ENCODE measurements around the gene PAX6. TPM values are rescaled to one million over a fixed set of nuclear protein-coding genes. Genes with fewer than 3 reads are reported as not detected.

The PAX6 gene
- total RNA-seq, 1 donor from 2014 or later: 2.7 TPM

DNA sequence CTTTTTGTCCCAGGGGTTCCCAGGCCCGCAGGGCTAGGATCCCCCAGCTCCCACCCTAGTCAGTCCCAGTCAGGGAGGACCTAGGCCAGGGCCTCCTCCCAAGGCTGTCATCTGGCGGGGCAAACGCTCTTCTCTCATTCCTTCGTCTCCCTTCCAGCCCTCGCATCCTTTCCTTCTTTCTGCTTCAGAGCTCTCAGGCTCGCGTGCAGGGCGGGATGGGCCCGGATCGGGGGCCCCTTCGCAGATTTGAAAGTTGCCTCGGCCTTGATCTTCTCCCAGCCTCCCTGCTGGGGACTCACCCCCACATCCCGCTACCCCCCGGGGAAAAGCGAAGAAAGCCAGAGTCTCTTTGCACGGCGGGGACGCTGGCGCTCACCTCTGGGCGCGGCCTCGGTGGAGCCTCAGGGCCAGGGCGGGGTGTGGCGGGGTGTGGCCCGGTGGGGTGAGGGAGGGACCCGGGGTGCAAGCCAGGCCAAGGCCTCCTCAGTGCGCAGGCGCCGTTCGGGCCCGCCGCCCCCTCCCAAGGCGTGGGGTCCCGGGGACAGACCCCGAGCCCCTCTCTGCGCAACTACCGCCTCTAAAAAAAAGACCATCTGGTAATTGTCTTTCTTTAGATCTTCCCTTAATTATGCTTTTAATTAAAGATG, 14.8 kb upstream of the PAX6 start:
- H3K9me3 Mint-ChIP-seq (ENCODE audit: unreplicated experiment): no peaks in the 10 kb centered on the region
- no peak for DNase-seq (ENCODE audit: low spot score)
- H3K36me3 Mint-ChIP-seq (ENCODE audit: low read depth, unreplicated experiment): peaks cover 3% of the 10 kb centered on the region
- H3K27ac Mint-ChIP-seq (ENCODE audit: unreplicated experiment): no peak overlapping the region
- H3K4me1 Mint-ChIP-seq (ENCODE audit: unreplicated experiment): peaks cover 9% of the 10 kb centered on the region
- no peak overlapping the region for H3K4me3 Mint-ChIP-seq (ENCODE audit: unreplicated experiment)
- TF ChIP-seq, protein P1, sequence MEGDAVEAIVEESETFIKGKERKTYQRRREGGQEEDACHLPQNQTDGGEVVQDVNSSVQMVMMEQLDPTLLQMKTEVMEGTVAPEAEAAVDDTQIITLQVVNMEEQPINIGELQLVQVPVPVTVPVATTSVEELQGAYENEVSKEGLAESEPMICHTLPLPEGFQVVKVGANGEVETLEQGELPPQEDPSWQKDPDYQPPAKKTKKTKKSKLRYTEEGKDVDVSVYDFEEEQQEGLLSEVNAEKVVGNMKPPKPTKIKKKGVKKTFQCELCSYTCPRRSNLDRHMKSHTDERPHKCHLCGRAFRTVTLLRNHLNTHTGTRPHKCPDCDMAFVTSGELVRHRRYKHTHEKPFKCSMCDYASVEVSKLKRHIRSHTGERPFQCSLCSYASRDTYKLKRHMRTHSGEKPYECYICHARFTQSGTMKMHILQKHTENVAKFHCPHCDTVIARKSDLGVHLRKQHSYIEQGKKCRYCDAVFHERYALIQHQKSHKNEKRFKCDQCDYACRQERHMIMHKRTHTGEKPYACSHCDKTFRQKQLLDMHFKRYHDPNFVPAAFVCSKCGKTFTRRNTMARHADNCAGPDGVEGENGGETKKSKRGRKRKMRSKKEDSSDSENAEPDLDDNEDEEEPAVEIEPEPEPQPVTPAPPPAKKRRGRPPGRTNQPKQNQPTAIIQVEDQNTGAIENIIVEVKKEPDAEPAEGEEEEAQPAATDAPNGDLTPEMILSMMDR (IDR thresholded peaks at IDR 0.05; ENCODE audit: unreplicated experiment): no peak
- peaks cover 37% of the 10 kb centered on the region for H3K27me3 Mint-ChIP-seq (ENCODE audit: unreplicated experiment)

DNA sequence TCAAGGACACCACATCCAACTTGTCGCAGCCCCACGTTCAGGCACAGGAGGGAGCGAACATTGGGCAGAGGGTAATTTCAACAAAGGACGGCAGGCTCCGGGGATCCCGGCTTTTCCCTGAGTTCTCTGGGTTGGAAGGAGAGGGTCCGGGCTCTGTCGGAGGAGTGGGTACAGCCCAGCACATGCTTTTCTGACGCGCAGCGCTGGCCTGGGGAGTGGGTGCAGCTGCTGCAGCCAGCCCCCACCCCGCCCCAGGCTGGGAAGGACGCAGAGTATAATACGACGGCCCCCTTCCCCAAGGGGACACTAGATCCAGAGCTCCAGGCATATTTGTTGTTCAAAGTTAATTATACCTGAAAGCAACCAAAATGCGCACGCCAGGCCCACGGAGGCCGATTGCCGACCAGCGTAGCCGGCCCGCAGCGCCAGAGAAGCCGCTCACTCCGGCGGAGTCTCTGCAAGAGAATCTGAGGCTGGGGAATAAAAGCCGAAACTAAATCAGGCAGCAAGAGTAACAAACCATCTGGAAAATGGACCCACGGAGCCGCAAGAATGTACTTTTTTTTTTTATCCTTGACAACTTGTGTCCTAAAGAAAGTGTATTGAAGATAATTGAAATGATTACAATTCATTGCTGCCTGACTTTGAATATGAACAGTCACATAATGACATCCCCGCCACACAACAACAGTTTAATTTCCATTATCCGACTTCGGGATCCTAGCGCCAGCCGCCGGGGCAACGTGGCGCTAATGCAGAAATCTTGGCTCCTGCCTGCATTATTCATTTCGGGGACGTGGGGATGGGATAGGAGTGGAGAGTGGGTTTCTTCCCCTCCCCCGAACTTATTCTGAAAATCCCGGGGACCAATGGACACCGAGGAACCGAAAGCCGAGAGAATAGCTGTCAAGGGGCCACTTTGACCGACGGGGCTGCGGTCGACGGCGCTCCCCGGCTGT, 14.0 kb upstream of the PAX6 start:
- Mint-ChIP-seq H3K36me3 (ENCODE audit: low read depth, unreplicated experiment) (peaks cover 3% of the 10 kb centered on the region), H3K27me3 (ENCODE audit: unreplicated experiment) (peaks cover 38% of the 10 kb centered on the region), H3K9me3 (ENCODE audit: unreplicated experiment) (no peaks in the 10 kb centered on the region), H3K27ac (ENCODE audit: unreplicated experiment) (no peak overlapping the region), H3K4me3 (ENCODE audit: unreplicated experiment) (no peak overlapping the region), H3K4me1 (ENCODE audit: unreplicated experiment) (peaks cover 9% of the 10 kb centered on the region)
- TF ChIP-seq, protein P1 (IDR thresholded peaks at IDR 0.05; ENCODE audit: unreplicated experiment): no peak
- DNase-seq (ENCODE audit: low spot score): no peak

DNA sequence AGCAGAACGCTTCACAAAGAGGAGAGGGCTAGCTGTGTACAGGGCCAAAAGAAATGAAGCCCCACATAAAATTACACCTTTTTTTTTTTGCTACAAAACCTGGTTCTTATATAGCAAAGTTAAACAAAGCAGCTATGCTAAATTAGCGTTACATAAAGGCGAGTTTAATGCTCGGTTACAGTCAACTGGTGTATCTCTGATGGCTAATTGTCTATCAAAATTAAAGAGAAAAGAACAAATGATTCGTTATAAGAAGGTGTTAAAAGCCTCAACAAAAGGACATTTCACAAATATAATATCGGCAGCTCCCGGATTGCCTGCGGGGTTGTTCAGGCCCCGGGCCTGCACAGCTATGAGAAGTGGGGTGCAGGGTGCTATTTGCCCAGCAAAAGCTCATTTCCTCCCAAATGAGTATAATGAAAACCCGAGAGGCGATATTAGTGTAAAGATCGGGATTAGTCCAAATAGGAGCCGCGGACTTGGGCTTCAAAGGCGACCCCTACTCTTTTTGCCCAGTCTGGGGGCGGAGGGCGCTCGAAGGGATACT, 13.3 kb upstream of the PAX6 start:
- Mint-ChIP-seq H3K4me3 (ENCODE audit: unreplicated experiment) (no peak overlapping the region), H3K27ac (ENCODE audit: unreplicated experiment) (no peak overlapping the region), H3K36me3 (ENCODE audit: low read depth, unreplicated experiment) (peaks cover 3% of the 10 kb centered on the region), H3K27me3 (ENCODE audit: unreplicated experiment) (peaks cover 38% of the 10 kb centered on the region), H3K9me3 (ENCODE audit: unreplicated experiment) (no peaks in the 10 kb centered on the region), H3K4me1 (ENCODE audit: unreplicated experiment) (peaks cover 9% of the 10 kb centered on the region)
- no peak for DNase-seq (ENCODE audit: low spot score)
- TF ChIP-seq, protein P1 (IDR thresholded peaks at IDR 0.05; ENCODE audit: unreplicated experiment): no peak

DNA sequence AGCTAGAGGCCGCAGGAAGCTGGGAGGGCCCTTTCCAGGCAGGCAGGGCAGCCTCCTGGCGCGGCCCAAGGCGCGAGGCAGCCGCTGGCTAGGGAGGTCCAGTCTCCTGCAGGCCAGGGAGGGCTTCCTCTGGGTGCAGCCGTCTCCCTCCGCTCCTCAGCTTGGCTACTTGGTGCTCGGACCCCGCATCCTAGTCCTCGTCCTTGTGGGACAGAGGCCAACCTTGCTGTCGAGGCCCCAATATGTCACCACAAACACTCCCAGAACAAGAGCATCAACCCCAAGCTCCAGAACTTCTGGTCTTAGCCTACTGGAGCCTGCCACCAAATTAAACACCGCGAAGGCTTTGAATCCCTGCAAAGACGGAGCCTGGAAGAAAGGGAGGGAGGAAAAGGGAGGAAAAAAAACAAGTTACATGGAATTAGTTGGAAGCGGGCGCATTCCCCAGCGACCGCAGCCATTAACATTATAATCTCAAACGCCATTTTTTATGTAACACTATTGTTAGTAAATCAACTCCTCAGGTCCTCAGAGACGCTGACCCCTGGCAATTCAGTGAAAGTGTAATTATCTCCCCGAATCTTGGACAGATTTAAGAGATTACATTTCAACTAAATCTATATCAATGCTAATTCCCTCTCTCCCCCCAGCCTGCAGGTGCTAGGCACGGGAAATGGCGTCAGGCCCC, 12.7 kb upstream of the PAX6 start:
- TF ChIP-seq, protein P1 (IDR thresholded peaks at IDR 0.05; ENCODE audit: unreplicated experiment): no peak
- DNase-seq (ENCODE audit: low spot score): no peak
- Mint-ChIP-seq H3K4me3 (ENCODE audit: unreplicated experiment) (no peak overlapping the region), H3K27ac (ENCODE audit: unreplicated experiment) (no peak overlapping the region), H3K4me1 (ENCODE audit: unreplicated experiment) (peaks cover 9% of the 10 kb centered on the region), H3K36me3 (ENCODE audit: low read depth, unreplicated experiment) (peaks cover 3% of the 10 kb centered on the region), H3K9me3 (ENCODE audit: unreplicated experiment) (no peaks in the 10 kb centered on the region), H3K27me3 (ENCODE audit: unreplicated experiment) (peaks cover 39% of the 10 kb centered on the region)

Data from endothelial cell (in vitro differentiated cells).